A549 (cell line): ENCODE results near the gene PRKX. TPM values are rescaled to one million over a fixed set of nuclear protein-coding genes. Genes with fewer than 3 reads are reported as not detected.

Experiments
- ATAC-seq, 2 experiments: fragments of 200-7000 bp in 1 of 2; fragments of >200 bp in 1 of 2; cut with Nextera tagmentation in 1 of 2; cut with Tn5 transposase in 1 of 2; 3 replicates each; pipeline versions ENCODE4 v1.8.0 to v1.9.1; 2018 to 2020; ENCODE audit warnings: mild to moderate bottlenecking in 1 of 2, moderate library complexity in 1 of 2
- CTCF ChIA-PET: fragments of 300-600 bp; sonication (Branson Sonifier 250); formaldehyde crosslinking; extraction: SDS; loops from one replicate; lab custom pipeline; 2021; ENCODE audit warnings: antibody characterized with exemption, inconsistent platforms; lab: Yijun Ruan, JAX
- POLR2A ChIA-PET: fragments of 350-600 bp; formaldehyde crosslinking; extraction: SDS; loops from one replicate; lab custom pipeline; 2021; ENCODE audit warnings: antibody characterized with exemption, inconsistent platforms; lab: Yijun Ruan, JAX
- DNase-seq, 2 experiments: peaks; one replicate each; pipeline versions ENCODE4 v3.0.0 to v3.0.0-alpha.2; 2011 to 2016; ENCODE audit warnings: low read depth in 1 of 2, low spot score in 1 of 2
- FAIRE-seq: peaks from 2 replicates; lab custom pipeline; 2011; peaks lifted over from hg19 to GRCh38; lab: Jason Lieb, UNC
- H3K27ac ChIP-seq, 2 experiments: fragments of >200 bp; sonication (Bioruptor Twin); formaldehyde crosslinking; 3 replicates each; pipeline ENCODE4 v1.5.1; 2016 to 2017
- H3K4me1 ChIP-seq: fragments of >200 bp; sonication (Bioruptor Twin); formaldehyde crosslinking; 3 replicates; pipeline ENCODE4 v1.6.1; 2016
- H3K4me2 ChIP-seq: fragments of >200 bp; sonication (Bioruptor Twin); formaldehyde crosslinking; 3 replicates; pipeline ENCODE4 v1.6.1; 2016
- H3K4me3 ChIP-seq: fragments of >200 bp; sonication (Bioruptor Twin); formaldehyde crosslinking; 3 replicates; pipeline ENCODE4 v1.5.1; 2016
- H3K9me3 ChIP-seq: fragments of >200 bp; sonication (Bioruptor Twin); formaldehyde crosslinking; 3 replicates; pipeline ENCODE4 v1.6.1; 2016
- BCL3 ChIP-seq: fragments of >200 bp; sonication (Bioruptor Twin); formaldehyde crosslinking; IDR thresholded peaks from 3 replicates; pipeline ENCODE4 v1.6.1; 2016
- BHLHE40 ChIP-seq: IDR thresholded peaks from 2 replicates; pipeline ENCODE4 v1.6.1; 2012; ENCODE audit warnings: low read depth, low read length, inconsistent platforms
- CEBPB ChIP-seq, 2 experiments: fragments of >200 bp in 1 of 2; sonication (Bioruptor Twin) in 1 of 2; formaldehyde crosslinking in 1 of 2; IDR thresholded peaks; 2 replicates each; pipeline ENCODE4 v1.6.1; 2012 to 2016
- CHD2 ChIP-seq: fragments of 150-350 bp; IDR thresholded peaks from 2 replicates; pipeline ENCODE4 v1.6.1; 2014; ENCODE audit warnings: low read length; ENCODE audit not compliant: partially characterized antibody
- CHD4 ChIP-seq: fragments of 200-600 bp; sonication (generic); IDR thresholded peaks from 2 replicates; pipeline ENCODE4 v1.6.1; 2016; ENCODE audit warnings: antibody characterized with exemption, mild to moderate bottlenecking, borderline replicate concordance
- FOSL2 ChIP-seq, 2 experiments: fragments of 450-650 bp in 1 of 2; fragments of >200 bp in 1 of 2; sonication (Bioruptor Twin) in 1 of 2; formaldehyde crosslinking; IDR thresholded peaks; 2 replicates each; pipeline versions ENCODE4 v1.5.0 to v1.6.1; 2016 to 2020; ENCODE audit warnings: mild to moderate bottlenecking in 1 of 2, moderate library complexity in 1 of 2
- FOXS1 ChIP-seq: fragments of 250-450 bp; sonication (Bioruptor Pico); IDR thresholded peaks from 2 replicates; pipeline ENCODE4 v1.5.0; 2020; ENCODE audit warnings: mild to moderate bottlenecking, moderate library complexity
- GATA3 ChIP-seq: IDR thresholded peaks from 2 replicates; pipeline ENCODE4 v1.6.1; 2012; ENCODE audit warnings: borderline replicate concordance
- HDAC2 ChIP-seq: fragments of 200-600 bp; sonication (generic); IDR thresholded peaks from 2 replicates; pipeline ENCODE4 v1.6.1; 2016
- HES2 ChIP-seq: fragments of >200 bp; sonication (Bioruptor Twin); formaldehyde crosslinking; IDR thresholded peaks from 2 replicates; pipeline ENCODE4 v1.6.1; 2016
- HEYL ChIP-seq: fragments of 250-450 bp; sonication (Bioruptor Pico); IDR thresholded peaks from 2 replicates; pipeline ENCODE4 v1.8.0; 2021; ENCODE audit warnings: mild to moderate bottlenecking, moderate library complexity
- HMGXB4 ChIP-seq: fragments of 250-450 bp; sonication (Bioruptor Pico); IDR thresholded peaks from 2 replicates; pipeline ENCODE4 v1.5.0; 2021; ENCODE audit warnings: mild to moderate bottlenecking, moderate library complexity, borderline replicate concordance
- HOXB13 ChIP-seq: fragments of 250-450 bp; sonication (Bioruptor Pico); IDR thresholded peaks from 2 replicates; pipeline ENCODE4 v1.5.0; 2020; ENCODE audit warnings: low read depth, mild to moderate bottlenecking, moderate library complexity
- HOXB5 ChIP-seq: fragments of 250-450 bp; sonication (Bioruptor Pico); IDR thresholded peaks from 2 replicates; pipeline ENCODE4 v1.5.0; 2020; ENCODE audit warnings: mild to moderate bottlenecking, moderate library complexity
- MAFK ChIP-seq: fragments of 450-650 bp; IDR thresholded peaks from 2 replicates; pipeline ENCODE4 v1.6.1; 2014; ENCODE audit not compliant: partially characterized antibody
- NFE2L2 ChIP-seq: fragments of 150-350 bp; conservative IDR thresholded peaks from 2 replicates; pipeline ENCODE4 v1.6.1; 2014; ENCODE audit warnings: low read length
- NPAS2 ChIP-seq: fragments of 250-450 bp; sonication (Bioruptor Pico); IDR thresholded peaks from 2 replicates; pipeline ENCODE4 v1.8.0; 2022; ENCODE audit warnings: mild to moderate bottlenecking, moderate library complexity, borderline replicate concordance
- PBX3 ChIP-seq: IDR thresholded peaks from 2 replicates; pipeline ENCODE4 v1.6.1; 2012
- PHF8 ChIP-seq: fragments of 200-600 bp; sonication (generic); IDR thresholded peaks from 2 replicates; pipeline ENCODE4 v1.6.1; 2016; ENCODE audit warnings: low read depth, mild to moderate bottlenecking, antibody characterized with exemption, moderate library complexity, borderline replicate concordance
- POLR2AphosphoS2 ChIP-seq: conservative IDR thresholded peaks from 2 replicates; pipeline ENCODE4 v1.6.1; 2012; ENCODE audit warnings: low read length, improper control_type of control experiment, inconsistent platforms
- RARB ChIP-seq: fragments of 250-450 bp; sonication (Bioruptor Pico); IDR thresholded peaks from 2 replicates; pipeline ENCODE4 v1.8.0; 2021; ENCODE audit warnings: mild to moderate bottlenecking, moderate library complexity
- REST ChIP-seq: fragments of 200-600 bp; sonication (generic); IDR thresholded peaks from 2 replicates; pipeline ENCODE4 v1.6.1; 2016; ENCODE audit warnings: antibody characterized with exemption, mild to moderate bottlenecking, moderate library complexity
- RNF2 ChIP-seq: fragments of 200-600 bp; sonication (generic); IDR thresholded peaks from 2 replicates; pipeline ENCODE4 v1.6.1; 2016; ENCODE audit warnings: low read depth, mild to moderate bottlenecking, antibody characterized with exemption, moderate library complexity, borderline replicate concordance
- SMC3 ChIP-seq: fragments of >200 bp; sonication (Bioruptor Twin); formaldehyde crosslinking; IDR thresholded peaks from 3 replicates; pipeline ENCODE4 v1.6.1; 2018; ENCODE audit warnings: inconsistent platforms
- SREBF2 ChIP-seq: fragments of 450-650 bp; IDR thresholded peaks from 2 replicates; pipeline ENCODE4 v1.6.1; 2014; ENCODE audit warnings: mild to moderate bottlenecking, moderate library complexity
- TFCP2L1 ChIP-seq: fragments of 250-450 bp; sonication (Bioruptor Pico); IDR thresholded peaks from 2 replicates; pipeline ENCODE4 v1.5.0; 2021; ENCODE audit warnings: mild to moderate bottlenecking
- ZC3H11A ChIP-seq: fragments of 450-650 bp; IDR thresholded peaks from 2 replicates; pipeline ENCODE4 v1.6.1; 2014; ENCODE audit warnings: antibody characterized with exemption, mild to moderate bottlenecking
- WGBS: methylation state at CpG from one replicate; pipeline ENCODE4 v1.1.6; 2017; ENCODE audit errors: missing lambda C conversion rate; 5-methylcytosine and 5-hydroxymethylcytosine counted together
- polyA plus RNA-seq, 4 experiments: library from polyadenylated mRNA; depleted of rRNA in 3 of 4; stranded (reverse); fragments of >200 nt; fragmentation: RNase III in 1 of 4; extraction: RNeasy Plus Mini Kit Qiagen cat#74134 plus additional on column Dnase treatment in 1 of 4; gene quantifications; 2 replicates in 3 of 4; 3 replicates in 1 of 4; pipeline ENCODE4 v1.2.3, GENCODE V29; 2011 to 2017

Gene PRKX
- polyA plus RNA-seq, 2 of the 4 experiments (the other 2 are of a cell fraction), result 18.2 to 36.0 TPM

GRCh38 chrX:3592184-3592583 lies 121.3 kb downstream of the PRKX start:
- ChIA-PET POLR2A (no interaction called here), CTCF (no interaction called here)
- ATAC-seq, result no peak
- no peaks in the 10 kb centered on the region for H3K4me1 ChIP-seq
- TF ChIP-seq BHLHE40 (no peak), GATA3 (no peak), HOXB13 (CRISPR knock-in tag) (no peak), NFE2L2 (no peak), RARB (CRISPR knock-in tag) (no peak), TFCP2L1 (CRISPR knock-in tag) (no peak), SMC3 (no peak), HDAC2 (no peak), FOSL2 (IDR thresholded peaks at IDR 0.05) (no peak), FOSL2 (CRISPR knock-in tag; IDR thresholded peaks at IDR 0.05) (no peak), HMGXB4 (CRISPR knock-in tag) (no peak), NPAS2 (CRISPR knock-in tag) (no peak), ZC3H11A (no peak), RNF2 (no peak), HES2 (no peak), FOXS1 (no peak), PBX3 (no peak), PHF8 (no peak), BCL3 (no peak), CHD4 (no peak), CEBPB (IDR thresholded peaks at IDR 0.05) (no peak)
- no peaks in the 10 kb centered on the region for H3K9me3 ChIP-seq
- no peak overlapping the region for H3K4me2 ChIP-seq
- no peak overlapping the region for H3K4me3 ChIP-seq
- H3K27ac ChIP-seq, result no peak overlapping the region
- DNase-seq, result no peak
- 90% methylated on average over 12 of the region's 12 CpGs for WGBS
- no peak for FAIRE-seq

- ATAC-seq, result no peak
- H3K4me2 ChIP-seq, result no peak overlapping the region
- no peaks in the 10 kb centered on the region for H3K9me3 ChIP-seq
- peak; percentile 74 for FAIRE-seq
- CTCF ChIA-PET, result no interaction called here
- H3K4me3 ChIP-seq, result no peak overlapping the region
- 84% methylated on average over 8 of the region's 8 CpGs for WGBS
- no peak for DNase-seq
- no peaks in the 10 kb centered on the region for H3K4me1 ChIP-seq
- POLR2A ChIA-PET, result no interaction called here
- H3K27ac ChIP-seq, result no peak overlapping the region
- TF ChIP-seq HOXB5 (CRISPR knock-in tag) (no peak), NFE2L2 (no peak), GATA3 (no peak), HDAC2 (no peak)
- TF ChIP-seq, all 56 proteins: peak for 0
Measured at GRCh38 chrX:3589474-3589873, 124.0 kb downstream of the PRKX start.

- POLR2A ChIA-PET, result no interaction called here
- no peak for DNase-seq
- Histone ChIP-seq H3K4me3 (no peak overlapping the region), H3K4me2 (no peak overlapping the region), H3K27ac (no peak overlapping the region), H3K9me3 (no peaks in the 10 kb centered on the region), H3K4me1 (no peaks in the 10 kb centered on the region)
- FAIRE-seq, result peak; percentile 81
- WGBS, result 59% methylated on average over 3 of the region's 3 CpGs
- CTCF ChIA-PET, result no interaction called here
- ATAC-seq, result no peak
- TF ChIP-seq POLR2AphosphoS2, result no peak
- TF ChIP-seq HEYL (CRISPR knock-in tag), result no peak
- no peak for TF ChIP-seq CHD2
- no peak for TF ChIP-seq MAFK
- TF ChIP-seq SREBF2, result no peak
- TF ChIP-seq REST, result no peak
Measured at GRCh38 chrX:3585719-3586118, 127.7 kb downstream of the PRKX start.
